Duodenal mucosa (tissue), 2 donors: ENCODE data around the gene SNAPIN.

Experiments
- H3K27ac ChIP-seq: one replicate; pipeline ENCODE4 v1.7.0; 2013; ENCODE audit warnings: low read depth, low read length
- H3K27me3 ChIP-seq, 2 donors: one replicate each; pipeline ENCODE4 v1.7.0; 2013; ENCODE audit warnings: low read length in 2 of 2, control low read depth in 1 of 2; ENCODE audit not compliant: insufficient read depth in 2 of 2, control insufficient read depth in 1 of 2
- H3K36me3 ChIP-seq, 2 donors: one replicate each; pipeline ENCODE4 v1.7.0; 2013; ENCODE audit warnings: low read length in 2 of 2, control low read depth in 1 of 2; ENCODE audit not compliant: insufficient read depth in 2 of 2, control insufficient read depth in 1 of 2
- H3K4me1 ChIP-seq, 2 donors: one replicate each; pipeline ENCODE4 v1.7.0; 2013; ENCODE audit warnings: low read length in 2 of 2, control low read depth in 1 of 2; ENCODE audit not compliant: insufficient read depth in 2 of 2, control insufficient read depth in 1 of 2
- H3K4me3 ChIP-seq, 2 donors: one replicate each; pipeline ENCODE4 v1.7.0; 2013; ENCODE audit warnings: low read length in 2 of 2, low read depth in 1 of 2
- H3K9ac ChIP-seq, 2 donors: one replicate each; pipeline ENCODE4 v1.7.0; 2013; ENCODE audit warnings: low read length in 2 of 2, low read depth in 1 of 2
- H3K9me3 ChIP-seq, 2 donors: one replicate each; pipeline ENCODE4 v1.7.0; 2013; ENCODE audit warnings: low read length in 2 of 2, control low read depth in 1 of 2; ENCODE audit not compliant: control insufficient read depth in 1 of 2

The SNAPIN gene

DNA sequence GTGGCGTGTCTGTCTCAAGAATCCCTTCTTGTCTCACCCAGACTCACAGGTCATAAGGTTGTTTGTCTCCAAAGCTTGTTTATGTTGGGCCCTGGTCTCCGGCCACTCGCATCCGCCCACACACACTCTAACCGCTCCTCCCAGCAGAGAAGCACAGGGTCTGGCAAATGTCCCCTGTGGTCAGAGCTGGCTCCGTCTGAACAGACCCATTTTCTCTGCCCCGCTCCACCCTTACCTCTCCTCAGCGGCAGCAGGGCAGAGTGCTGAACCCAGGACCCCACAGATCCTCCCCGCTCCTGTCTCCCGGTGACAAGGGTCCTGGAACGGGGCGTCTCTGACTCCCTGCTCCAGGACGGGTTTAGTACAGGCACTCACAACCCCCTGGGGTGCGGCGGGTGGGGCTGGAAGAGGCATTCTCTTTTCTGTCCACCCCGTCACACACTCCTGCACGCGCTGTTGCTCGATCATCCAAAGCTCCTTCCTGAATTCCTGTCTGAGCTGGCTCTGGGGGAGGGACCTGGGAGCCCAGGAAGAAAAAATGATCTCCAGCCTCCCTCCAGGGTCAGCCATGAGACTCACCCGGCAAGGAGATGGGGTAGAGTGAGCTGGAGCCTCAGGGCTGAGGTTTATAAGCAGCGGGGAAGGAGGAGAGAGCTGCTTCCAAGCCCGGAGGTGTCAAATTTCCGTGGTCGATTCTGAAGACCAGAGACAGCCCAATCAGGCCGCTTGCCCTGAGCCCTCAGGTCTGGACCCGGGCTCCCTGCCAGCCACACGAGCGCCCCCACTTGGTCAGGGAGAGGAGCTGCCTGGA is 31.4 kb upstream of the SNAPIN start, which contains the start of gene S100A13:
S100A13 (minus strand) TSS at position 602 of the 811 bp plus-strand sequence. CDS start 1,033 bp downstream, outside the sequence.
- Histone ChIP-seq H3K9ac (peak within 1 kb of the TSS; percentile 76 to 83), H3K4me1 (peaks cover 23 to 26% of the 10 kb centered on the region in 2 donors), H3K36me3 (no peaks in the 10 kb centered on the region), H3K4me3 (peak within 1 kb of the TSS; percentile 63 to 76), H3K27ac (peak within 1 kb of the TSS; percentile 76), H3K9me3 (no peaks in the 10 kb centered on the region), H3K27me3 (no peaks in the 10 kb centered on the region)

- Histone ChIP-seq H3K27ac (peak within 1 kb of the TSS; percentile 76), H3K9me3 (no peaks in the 10 kb centered on the region), H3K27me3 (no peaks in the 10 kb centered on the region), H3K4me3 (peak within 1 kb of the TSS; percentile 63 to 76), H3K9ac (peak within 1 kb of the TSS; percentile 76 to 83), H3K4me1 (peaks cover 23 to 26% of the 10 kb centered on the region in 2 donors), H3K36me3 (no peaks in the 10 kb centered on the region)
These were observed 30.5 kb upstream of the SNAPIN start, which contains the start of gene S100A1 for GRCh38 chr1:153627715-153628626. Gene S100A1 (plus strand): TSS chr1:153628434. CDS start chr1:153630522, 2,088 bp downstream.

GRCh38 chr1:153628638-153629342 is 29.7 kb upstream of the SNAPIN start:
- Histone ChIP-seq H3K27me3 (no peaks in the 10 kb centered on the region), H3K36me3 (no peaks in the 10 kb centered on the region), H3K27ac (no peak overlapping the region), H3K4me3 (no peak overlapping the region), H3K4me1 (peaks cover 30 to 34% of the 10 kb centered on the region in 2 donors), H3K9me3 (no peaks in the 10 kb centered on the region), H3K9ac (no peak overlapping the region)

- peaks cover 30 to 34% of the 10 kb centered on the region in 2 donors for H3K4me1 ChIP-seq
- no peaks in the 10 kb centered on the region for H3K27me3 ChIP-seq
- no peaks in the 10 kb centered on the region for H3K36me3 ChIP-seq
- no peaks in the 10 kb centered on the region for H3K9me3 ChIP-seq
- no peak overlapping the region for H3K9ac ChIP-seq
- no peak overlapping the region for H3K27ac ChIP-seq
- H3K4me3 ChIP-seq: no peak overlapping the region
These were observed 29.2 kb upstream of the SNAPIN start for GRCh38 chr1:153629343-153629665.

- Histone ChIP-seq H3K9ac (no peak overlapping the region), H3K36me3 (no peaks in the 10 kb centered on the region), H3K27ac (no peak overlapping the region), H3K9me3 (no peaks in the 10 kb centered on the region), H3K27me3 (no peaks in the 10 kb centered on the region), H3K4me3 (no peak overlapping the region), H3K4me1 (peaks cover 31 to 34% of the 10 kb centered on the region in 2 donors)
These were observed 28.5 kb upstream of the SNAPIN start for GRCh38 chr1:153629971-153630370.

DNA sequence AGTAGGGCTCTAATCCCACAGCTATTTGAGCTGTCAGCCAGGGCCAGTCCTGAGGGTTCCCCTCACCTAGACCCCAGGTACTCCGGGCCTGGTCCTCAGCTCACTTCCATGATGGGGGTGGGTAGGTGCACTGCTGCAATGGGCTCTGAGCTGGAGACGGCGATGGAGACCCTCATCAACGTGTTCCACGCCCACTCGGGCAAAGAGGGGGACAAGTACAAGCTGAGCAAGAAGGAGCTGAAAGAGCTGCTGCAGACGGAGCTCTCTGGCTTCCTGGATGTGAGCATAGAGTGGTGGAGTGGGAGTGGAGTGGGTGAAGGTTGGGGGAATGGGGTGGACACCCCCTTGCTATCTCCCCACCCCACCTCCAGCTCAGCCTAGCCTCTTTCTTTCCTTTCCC is 28.1 kb upstream of the SNAPIN start:
- no peaks in the 10 kb centered on the region for H3K9me3 ChIP-seq
- no peaks in the 10 kb centered on the region for H3K27me3 ChIP-seq
- H3K4me1 ChIP-seq: peaks cover 34 to 35% of the 10 kb centered on the region in 2 donors
- H3K4me3 ChIP-seq: no peak overlapping the region
- H3K9ac ChIP-seq: no peak overlapping the region
- H3K27ac ChIP-seq: no peak overlapping the region
- no peaks in the 10 kb centered on the region for H3K36me3 ChIP-seq

- Histone ChIP-seq H3K9ac (no peak overlapping the region), H3K27me3 (no peaks in the 10 kb centered on the region), H3K4me3 (peak overlapping the region in 1 of 2 donors; percentile 32), H3K9me3 (no peaks in the 10 kb centered on the region), H3K27ac (peak overlapping the region; percentile 5), H3K4me1 (peaks cover 36 to 38% of the 10 kb centered on the region in 2 donors), H3K36me3 (peaks cover under 1 to 2% of the 10 kb centered on the region in 2 donors)
These were observed 27.2 kb upstream of the SNAPIN start for GRCh38 chr1:153631047-153632022.

- Histone ChIP-seq H3K36me3 (peaks cover 15 to 22% of the 10 kb centered on the region in 2 donors), H3K4me3 (peak overlapping the region; percentile 49 to 98), H3K4me1 (peaks cover 40 to 42% of the 10 kb centered on the region in 2 donors), H3K27me3 (no peaks in the 10 kb centered on the region), H3K27ac (peak overlapping the region; percentile 100), H3K9ac (peak overlapping the region; percentile 100), H3K9me3 (no peaks in the 10 kb centered on the region)
These were observed 25.2 kb upstream of the SNAPIN start for GRCh38 chr1:153633161-153633753.
